Ectodermal cell (in vitro differentiated cells): Measurements from ENCODE around the gene LHB. TPM values are rescaled to one million over a fixed set of nuclear protein-coding genes. Genes with fewer than 3 reads are reported as not detected.

Source experiments
- H3K27ac ChIP-seq: 2 replicates; pipeline ENCODE4 v1.7.0; 2013; ENCODE audit warnings: mild to moderate bottlenecking, low read depth, low read length; ENCODE audit not compliant: insufficient read depth, poor library complexity, severe bottlenecking
- H3K27me3 ChIP-seq: 2 replicates; pipeline ENCODE4 v1.7.0; 2013; ENCODE audit warnings: mild to moderate bottlenecking, low read length; ENCODE audit not compliant: insufficient read depth, control insufficient read depth, poor library complexity, severe bottlenecking
- H3K36me3 ChIP-seq: one replicate; pipeline ENCODE4 v1.7.0; 2013; ENCODE audit warnings: low read length; ENCODE audit not compliant: control insufficient read depth, insufficient read depth
- H3K4me1 ChIP-seq: one replicate; pipeline ENCODE4 v1.7.0; 2013; ENCODE audit warnings: low read length; ENCODE audit not compliant: control insufficient read depth, insufficient read depth
- H3K4me3 ChIP-seq: 2 replicates; pipeline ENCODE4 v1.7.0; 2013; ENCODE audit warnings: low read depth, low read length, control low read depth; ENCODE audit not compliant: insufficient read depth
- H3K9me3 ChIP-seq: 2 replicates; pipeline ENCODE4 v1.7.0; 2013; ENCODE audit warnings: mild to moderate bottlenecking, low read length, moderate library complexity; ENCODE audit not compliant: control insufficient read depth
- WGBS, 2 experiments: methylation state at CpG; one replicate each; pipeline ENCODE4 v1.1.7; 2013; ENCODE audit warnings: missing lambda C conversion rate in 2 of 2; 5-methylcytosine and 5-hydroxymethylcytosine counted together
- polyA plus RNA-seq, 4 experiments: library from polyadenylated mRNA; stranded (reverse); fragments of 50-300 nt; gene quantifications; one replicate each; pipeline ENCODE4 v1.2.3, GENCODE V29; 2013

Gene LHB
- not detected for polyA plus RNA-seq (2013, experiment 1 of 4)
- polyA plus RNA-seq (2013, experiment 2 of 4) = not detected
- not detected for polyA plus RNA-seq (2013, experiment 3 of 4)
- not detected for polyA plus RNA-seq (2013, experiment 4 of 4)

DNA sequence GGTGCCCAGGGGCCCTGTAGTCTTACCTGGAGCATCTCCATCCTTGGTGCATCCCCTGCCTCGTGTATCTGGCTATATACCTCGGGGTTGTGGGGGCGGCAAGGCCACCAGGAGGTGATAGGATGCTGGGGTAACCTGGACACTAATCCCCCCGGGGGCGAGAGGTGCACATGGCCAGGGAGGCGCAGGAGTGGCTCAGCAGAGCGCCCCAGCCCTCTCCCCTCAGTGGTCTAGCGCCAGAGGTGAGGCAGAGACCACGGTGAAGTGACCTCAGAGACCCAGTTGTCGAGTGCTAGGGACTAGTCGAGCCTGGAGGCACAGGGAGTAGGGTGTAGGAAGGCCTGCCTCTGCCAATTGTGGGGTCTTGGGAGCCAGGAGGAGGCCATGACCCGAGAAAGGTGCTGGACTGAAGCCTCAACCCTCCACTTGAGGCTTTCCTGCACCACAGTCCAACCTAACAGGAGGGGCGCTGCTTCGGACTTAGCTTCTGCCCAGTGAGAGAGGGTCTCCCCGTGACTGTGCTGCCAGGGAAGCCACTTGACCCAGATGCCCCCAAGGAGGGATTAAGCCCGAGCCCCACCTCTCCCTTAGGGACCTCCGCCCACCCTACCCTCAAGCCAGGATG lies at the start of gene LHB:
Gene LHB, minus strand, starts transcription at position 51 of the 625 bp plus-strand sequence. Its CDS starts 10 bp downstream, at position 41.
- 76 to 77% methylated on average over 17 of the region's 17 CpGs for WGBS, 2 experiments
- Histone ChIP-seq H3K4me3 (peak within 1 kb of the TSS; percentile 26), H3K27ac (no peak within 1 kb of the TSS), H3K9me3 (no peaks in the 10 kb centered on the region), H3K36me3 (no peaks in the 10 kb centered on the region), H3K4me1 (no peaks in the 10 kb centered on the region), H3K27me3 (peaks cover 29% of the 10 kb centered on the region)

DNA sequence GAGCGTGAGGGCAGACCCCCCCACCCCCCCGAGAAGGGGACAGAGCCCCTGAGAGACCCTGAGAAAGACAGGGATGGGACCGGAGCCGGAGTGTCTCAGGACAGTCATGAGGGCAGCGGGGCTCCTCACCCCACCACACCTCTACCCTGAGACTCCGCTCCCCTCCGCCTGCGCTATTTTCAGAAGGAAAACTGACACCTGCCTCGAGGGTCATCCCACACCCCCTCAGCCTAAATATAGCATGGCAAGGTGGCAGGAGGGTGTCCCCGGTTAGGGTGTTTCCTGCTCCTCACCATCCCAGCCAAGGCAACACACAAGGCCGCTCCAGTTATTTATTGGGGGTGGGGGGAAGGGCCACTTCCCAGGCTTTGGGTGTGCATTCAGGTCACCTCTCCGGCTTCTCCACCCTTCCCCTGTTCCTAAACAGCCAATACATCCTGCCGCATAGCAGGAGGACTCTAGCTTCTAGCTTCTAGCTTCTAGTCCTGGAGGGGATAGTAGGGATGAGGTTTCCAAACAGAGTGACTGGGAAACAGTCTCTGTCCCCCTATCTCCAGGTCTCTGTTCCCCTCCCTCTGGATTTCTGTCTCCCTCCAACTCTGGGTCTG lies 49.1 kb upstream of the LHB start:
- H3K36me3 ChIP-seq = no peaks in the 10 kb centered on the region
- H3K27me3 ChIP-seq = peaks cover 68% of the 10 kb centered on the region
- no peak overlapping the region for H3K27ac ChIP-seq
- H3K4me3 ChIP-seq = no peak overlapping the region
- peaks cover 15% of the 10 kb centered on the region for H3K4me1 ChIP-seq
- WGBS, 2 experiments = 62% methylated on average over 11 to 13 of the region's 13 CpGs
- H3K9me3 ChIP-seq = no peaks in the 10 kb centered on the region

DNA sequence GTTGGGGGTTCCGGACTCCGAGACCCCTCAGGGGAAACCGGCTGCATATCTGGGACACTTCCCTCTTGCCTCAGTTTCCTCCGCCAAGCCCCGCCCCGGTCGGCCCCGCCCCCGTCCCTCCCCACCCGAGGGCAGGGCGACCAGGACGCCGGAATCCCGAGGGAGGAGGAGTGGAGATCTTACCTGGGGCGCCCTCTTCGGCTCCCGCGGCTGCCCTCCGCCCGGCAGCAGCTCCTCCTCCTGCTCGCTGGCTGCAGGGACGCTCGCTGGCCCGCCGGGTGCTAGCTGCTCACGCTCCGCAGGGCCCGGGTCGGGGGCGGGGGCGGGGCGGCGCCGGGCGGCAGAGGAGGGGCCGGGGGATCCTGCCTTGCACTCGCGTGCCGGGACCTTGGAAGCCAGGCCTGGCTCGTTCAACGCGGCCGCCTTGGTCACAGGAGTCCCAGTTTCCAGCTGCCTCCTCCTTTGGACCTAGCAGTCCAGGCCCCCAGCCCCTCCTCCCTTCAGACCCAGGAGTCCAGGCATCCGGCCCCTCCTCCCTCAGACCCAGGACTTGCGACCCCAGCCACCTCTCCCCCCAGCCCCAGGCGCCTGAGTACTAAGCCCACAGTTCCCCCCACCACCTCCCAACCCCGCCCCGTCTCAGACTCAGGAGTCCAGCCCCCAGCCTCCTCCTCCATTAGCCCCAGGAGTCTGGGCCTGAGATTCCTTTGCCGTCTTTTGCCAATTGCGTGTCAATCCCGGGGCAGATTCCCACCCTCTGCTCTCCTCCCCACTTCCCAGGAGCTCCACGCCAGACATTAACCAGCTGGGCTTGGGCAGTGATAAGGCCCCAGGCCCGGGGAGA lies 48.1 kb upstream of the LHB start, which contains the start of gene NTF4:
Gene NTF4, minus strand, starts transcription at position 51 of the 844 bp plus-strand sequence. CDS start 2,821 bp downstream, outside the sequence.
- peaks cover 15% of the 10 kb centered on the region for H3K4me1 ChIP-seq
- H3K27me3 ChIP-seq = peaks cover 66% of the 10 kb centered on the region
- H3K36me3 ChIP-seq = no peaks in the 10 kb centered on the region
- H3K4me3 ChIP-seq = peak within 1 kb of the TSS; percentile 36
- no peaks in the 10 kb centered on the region for H3K9me3 ChIP-seq
- 3% methylated on average over 53 of the region's 53 CpGs for WGBS, 2 experiments
- no peak within 1 kb of the TSS for H3K27ac ChIP-seq

DNA sequence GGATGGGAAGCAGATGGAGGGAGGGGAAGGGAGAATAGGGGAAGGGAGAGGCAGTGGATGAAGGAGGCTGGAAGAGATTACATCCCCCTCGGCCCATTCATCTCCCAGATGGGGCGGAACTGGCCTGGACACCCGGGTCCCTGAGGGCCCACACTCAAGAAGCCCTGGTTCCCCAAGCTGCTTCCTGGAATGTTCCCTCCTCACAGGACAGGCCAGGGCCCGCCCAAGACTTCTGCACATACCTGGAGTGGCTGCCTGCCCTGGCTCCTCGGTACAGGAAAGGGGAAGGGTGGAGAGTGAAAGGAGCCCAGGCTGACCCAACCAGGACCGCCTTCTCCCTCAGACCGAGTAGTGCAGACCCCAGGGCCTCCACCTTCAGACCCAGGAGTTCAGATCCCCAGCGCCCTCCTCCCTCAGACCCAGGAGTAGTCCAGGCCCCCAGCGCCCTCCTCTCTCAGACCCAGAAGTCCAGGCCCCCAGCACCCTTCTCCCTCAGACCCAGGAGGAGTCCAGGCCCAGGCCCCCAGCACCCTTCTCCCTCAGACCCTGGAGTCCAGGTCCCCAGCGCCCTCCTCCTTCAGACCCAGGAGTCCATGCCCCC lies 47.2 kb upstream of the LHB start:
- WGBS, 2 experiments = 70 to 71% methylated on average over 10 of the region's 10 CpGs
- H3K9me3 ChIP-seq = no peaks in the 10 kb centered on the region
- H3K27ac ChIP-seq = no peak overlapping the region
- H3K4me3 ChIP-seq = peak overlapping the region; percentile 36
- H3K36me3 ChIP-seq = no peaks in the 10 kb centered on the region
- H3K27me3 ChIP-seq = peaks cover 66% of the 10 kb centered on the region
- peaks cover 15% of the 10 kb centered on the region for H3K4me1 ChIP-seq

DNA sequence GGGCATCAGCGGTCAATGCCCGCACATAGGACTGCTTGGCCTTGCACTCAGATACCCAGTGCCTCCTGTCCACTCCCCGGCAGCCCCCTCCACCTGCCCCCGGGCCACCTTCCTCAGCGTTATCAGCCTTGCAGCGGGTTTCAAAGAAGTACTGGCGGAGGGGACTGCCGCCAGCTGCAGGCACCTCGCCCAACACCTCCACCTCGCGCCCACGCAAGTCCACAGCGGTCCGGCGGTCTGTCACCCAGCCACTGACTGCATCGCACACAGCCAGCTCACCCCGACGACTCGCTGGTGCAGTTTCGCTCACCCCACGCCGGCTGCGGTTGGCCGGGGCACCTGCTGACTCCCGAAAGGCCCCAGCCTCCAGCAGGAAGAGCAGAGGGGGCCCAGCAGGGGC lies 44.6 kb upstream of the LHB start:
- H3K4me1 ChIP-seq = peaks cover 23% of the 10 kb centered on the region
- peaks cover 75% of the 10 kb centered on the region for H3K27me3 ChIP-seq
- H3K4me3 ChIP-seq = no peak overlapping the region
- H3K27ac ChIP-seq = no peak overlapping the region
- H3K36me3 ChIP-seq = no peaks in the 10 kb centered on the region
- WGBS, 2 experiments = 86 to 87% methylated on average over 25 of the region's 25 CpGs
- no peaks in the 10 kb centered on the region for H3K9me3 ChIP-seq

DNA sequence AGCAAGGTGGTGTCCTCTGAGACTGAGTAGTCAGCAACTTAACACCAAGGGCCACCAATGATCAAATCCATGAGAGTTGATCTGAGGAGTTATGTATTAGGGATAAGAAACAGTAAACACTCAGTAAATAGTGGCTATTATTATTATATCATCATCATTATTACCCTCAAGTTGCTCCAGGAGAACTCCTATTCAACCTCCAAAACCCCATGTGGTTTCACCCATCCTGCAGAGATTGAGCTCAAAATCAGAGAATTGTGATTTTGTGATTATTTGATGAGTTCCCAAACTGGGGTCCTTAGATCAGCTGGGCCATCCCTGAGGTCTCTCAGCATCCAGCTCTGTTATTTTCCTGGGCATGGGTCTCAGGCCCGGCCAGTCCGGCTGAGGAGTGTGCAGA lies 44.1 kb upstream of the LHB start:
- H3K27me3 ChIP-seq = peaks cover 75% of the 10 kb centered on the region
- no peak overlapping the region for H3K4me3 ChIP-seq
- no peaks in the 10 kb centered on the region for H3K36me3 ChIP-seq
- peaks cover 20% of the 10 kb centered on the region for H3K4me1 ChIP-seq
- H3K27ac ChIP-seq = no peak overlapping the region
- H3K9me3 ChIP-seq = no peaks in the 10 kb centered on the region
- WGBS, 2 experiments = 92 to 97% methylated on average over 2 of the region's 2 CpGs

DNA sequence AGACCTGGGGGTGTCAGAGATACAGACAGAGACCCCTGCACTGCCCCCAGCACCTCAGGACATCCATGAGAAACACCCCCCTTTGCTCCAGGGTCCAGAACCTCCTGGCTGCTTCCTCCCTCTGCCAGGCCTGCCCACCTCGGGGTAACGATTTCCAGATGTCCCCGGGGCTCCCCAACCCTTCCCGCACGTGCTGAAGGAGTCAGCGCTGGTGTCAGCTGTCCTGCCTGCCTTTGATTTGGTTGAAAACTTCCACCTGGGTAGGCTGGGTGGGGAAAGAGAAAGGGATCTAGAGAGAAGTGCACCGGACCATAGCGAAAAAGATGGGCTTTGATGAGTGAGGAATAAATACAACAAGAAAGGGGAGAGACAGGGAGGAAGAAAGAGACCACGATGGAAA lies 42.2 kb upstream of the LHB start:
- H3K9me3 ChIP-seq = no peaks in the 10 kb centered on the region
- H3K4me1 ChIP-seq = peaks cover 15% of the 10 kb centered on the region
- WGBS, 2 experiments = 91% methylated on average over 9 of the region's 9 CpGs
- H3K27me3 ChIP-seq = peaks cover 69% of the 10 kb centered on the region
- no peaks in the 10 kb centered on the region for H3K36me3 ChIP-seq
- H3K4me3 ChIP-seq = no peak overlapping the region
- H3K27ac ChIP-seq = no peak overlapping the region

DNA sequence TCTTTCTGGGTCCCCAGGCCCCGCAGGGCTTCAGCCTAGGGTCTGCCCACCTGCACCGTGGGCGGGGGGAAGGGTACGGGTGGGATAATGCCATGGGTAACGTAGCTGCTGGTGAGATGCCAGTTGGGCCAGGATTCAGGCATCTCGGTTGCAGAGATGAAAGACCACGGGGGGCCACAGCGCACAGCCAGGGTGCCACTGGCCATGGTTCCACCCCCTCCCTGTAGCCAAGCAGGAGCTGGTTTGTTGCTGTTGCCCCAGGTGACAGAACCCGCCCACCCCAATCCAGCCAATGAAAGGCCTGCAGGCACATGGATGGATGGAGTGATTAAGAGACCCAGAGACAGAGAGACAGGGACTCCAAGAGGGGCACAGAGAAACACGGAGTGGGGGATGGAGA lies 41.7 kb upstream of the LHB start:
- Histone ChIP-seq H3K36me3 (no peaks in the 10 kb centered on the region), H3K27me3 (peaks cover 66% of the 10 kb centered on the region), H3K27ac (no peak overlapping the region), H3K4me3 (no peak overlapping the region), H3K4me1 (peaks cover 12% of the 10 kb centered on the region), H3K9me3 (no peaks in the 10 kb centered on the region)
- 79 to 80% methylated on average over 10 of the region's 10 CpGs for WGBS, 2 experiments

DNA sequence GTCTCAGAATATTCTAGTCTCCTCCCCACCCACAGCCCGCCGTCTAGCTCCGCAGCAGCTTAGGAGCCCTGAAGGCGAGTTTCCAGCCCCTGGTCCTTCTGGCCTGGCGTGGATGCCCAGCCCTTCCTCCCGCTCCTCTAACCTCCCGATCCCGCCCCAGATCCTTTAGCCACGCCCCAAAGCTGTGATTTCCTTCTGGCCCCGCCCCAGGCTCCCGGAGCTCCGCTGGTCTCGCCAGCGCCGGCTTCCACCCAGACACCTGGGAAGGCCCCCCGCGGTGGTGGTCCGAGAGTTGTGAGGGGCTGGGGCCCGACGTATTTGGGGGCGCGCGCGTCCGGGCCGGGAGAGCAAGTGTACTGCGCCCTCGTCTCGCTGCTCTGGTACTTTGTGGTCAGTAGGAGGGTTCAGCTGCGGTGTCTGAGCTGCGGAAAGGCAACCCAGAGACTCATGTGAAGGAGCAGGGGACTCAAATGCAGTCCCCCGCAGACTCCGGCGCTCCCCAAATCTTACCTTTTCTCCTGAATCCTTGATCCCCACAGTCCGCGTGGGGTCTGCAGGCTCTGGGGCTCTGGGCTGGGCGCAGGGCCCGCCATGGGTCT lies 40.8 kb upstream of the LHB start, which contains the start of gene CGB7:
Gene CGB7, minus strand, starts transcription at position 114 of the 599 bp plus-strand sequence. CDS start 2,374 bp downstream, outside the sequence.
- Histone ChIP-seq H3K9me3 (no peaks in the 10 kb centered on the region), H3K4me1 (peaks cover 12% of the 10 kb centered on the region), H3K27ac (no peak within 1 kb of the TSS), H3K4me3 (peak within 1 kb of the TSS; percentile 36), H3K36me3 (no peaks in the 10 kb centered on the region), H3K27me3 (peaks cover 66% of the 10 kb centered on the region)
- 15 to 16% methylated on average over 38 of the region's 38 CpGs for WGBS, 2 experiments
